ENCODE data around the gene SWT1. TPM values are rescaled to one million over a fixed set of nuclear protein-coding genes. Genes with fewer than 3 reads are reported as not detected.

SWT1 gene
- total RNA-seq, 4 donors from 2014 or later, result 1.9 to 6.5 (median 3.5) TPM

DNA sequence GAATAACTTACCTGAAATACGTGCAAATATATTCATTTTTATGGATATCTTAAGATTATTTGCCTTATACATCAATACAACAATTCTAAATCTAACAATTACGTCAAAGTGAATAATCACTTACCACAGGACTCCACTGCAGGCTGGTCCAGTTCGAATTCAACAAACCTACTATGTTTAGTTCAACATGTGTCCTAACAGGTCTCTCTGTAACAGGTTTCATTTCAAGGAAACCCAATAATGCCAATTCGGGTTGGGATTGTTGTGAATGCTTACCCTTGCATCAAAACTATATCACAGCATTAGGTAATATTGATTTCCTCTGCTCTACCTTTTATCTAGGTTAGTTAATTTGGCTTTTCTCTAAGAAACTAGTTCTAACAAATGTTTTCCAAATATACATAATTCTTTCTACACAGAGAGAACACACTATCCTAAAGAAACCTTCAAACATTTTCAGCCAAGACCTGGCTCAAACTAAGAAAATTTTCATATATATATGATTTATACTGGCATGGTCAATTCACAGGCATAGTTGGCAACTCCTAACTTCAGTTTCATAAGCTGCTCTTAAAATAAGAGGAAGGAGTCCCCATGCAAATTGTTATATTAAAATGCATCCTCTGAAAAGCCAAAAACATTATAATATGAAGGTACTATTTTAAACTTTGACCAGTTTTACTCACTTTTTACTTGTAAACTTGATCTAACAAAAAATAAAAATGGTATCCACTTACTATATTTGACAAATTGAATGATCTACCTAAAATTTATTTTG is 155.6 kb downstream of the SWT1 start:
- Histone ChIP-seq H3K4me3 (peak overlapping the region in 1 of 4 donors; percentile 7), H3K27me3 (no peaks in the 10 kb centered on the region), H3K4me1 (peaks cover 16 to 67% (median 30%) of the 10 kb centered on the region in 3 donors), H3K27ac (peak overlapping the region in 1 of 4 donors; percentile 6), H3K9me3 (no peaks in the 10 kb centered on the region), H3K36me3 (peaks cover 8 to 36% (median 17%) of the 10 kb centered on the region in 3 donors)
- TF ChIP-seq, protein P1, sequence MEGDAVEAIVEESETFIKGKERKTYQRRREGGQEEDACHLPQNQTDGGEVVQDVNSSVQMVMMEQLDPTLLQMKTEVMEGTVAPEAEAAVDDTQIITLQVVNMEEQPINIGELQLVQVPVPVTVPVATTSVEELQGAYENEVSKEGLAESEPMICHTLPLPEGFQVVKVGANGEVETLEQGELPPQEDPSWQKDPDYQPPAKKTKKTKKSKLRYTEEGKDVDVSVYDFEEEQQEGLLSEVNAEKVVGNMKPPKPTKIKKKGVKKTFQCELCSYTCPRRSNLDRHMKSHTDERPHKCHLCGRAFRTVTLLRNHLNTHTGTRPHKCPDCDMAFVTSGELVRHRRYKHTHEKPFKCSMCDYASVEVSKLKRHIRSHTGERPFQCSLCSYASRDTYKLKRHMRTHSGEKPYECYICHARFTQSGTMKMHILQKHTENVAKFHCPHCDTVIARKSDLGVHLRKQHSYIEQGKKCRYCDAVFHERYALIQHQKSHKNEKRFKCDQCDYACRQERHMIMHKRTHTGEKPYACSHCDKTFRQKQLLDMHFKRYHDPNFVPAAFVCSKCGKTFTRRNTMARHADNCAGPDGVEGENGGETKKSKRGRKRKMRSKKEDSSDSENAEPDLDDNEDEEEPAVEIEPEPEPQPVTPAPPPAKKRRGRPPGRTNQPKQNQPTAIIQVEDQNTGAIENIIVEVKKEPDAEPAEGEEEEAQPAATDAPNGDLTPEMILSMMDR (IDR thresholded peaks at IDR 0.05), result no peak
- no peak for TF ChIP-seq POLR2A (IDR thresholded peaks at IDR 0.05)
- intact Hi-C loops (cut with DNase I), result no loop called here
- DNase-seq, result no peak
- WGBS, 2 donors, result 42 to 46% methylated on average over 4 of the region's 4 CpGs

DNA sequence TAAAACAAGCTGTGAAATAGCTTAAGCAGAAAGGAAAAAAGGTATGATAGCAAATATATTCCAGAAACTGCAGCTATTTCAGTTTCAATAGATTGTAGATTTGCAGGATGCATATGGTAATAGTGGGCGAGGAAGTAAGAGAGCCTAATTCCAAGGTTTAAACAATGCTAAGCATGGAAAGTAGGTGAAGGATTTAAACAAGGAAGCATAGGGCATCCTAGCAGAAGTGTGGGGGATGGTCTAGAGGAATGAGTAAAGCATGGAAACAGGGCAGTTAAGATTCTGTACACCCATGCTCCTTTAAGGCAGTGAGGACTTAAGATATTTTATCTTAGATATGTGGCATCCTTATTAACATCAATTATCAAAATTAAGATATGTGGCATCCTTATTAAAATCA is 157.4 kb downstream of the SWT1 start:
- peaks cover 23 to 81% (median 36%) of the 10 kb centered on the region in 3 donors for H3K4me1 ChIP-seq
- H3K9me3 ChIP-seq, result no peaks in the 10 kb centered on the region
- H3K36me3 ChIP-seq, result peaks cover 5 to 17% (median 8%) of the 10 kb centered on the region in 3 donors
- no peak for DNase-seq
- 25 to 26% methylated on average over 1 of the region's 1 CpG for WGBS, 2 donors
- intact Hi-C loops (cut with DNase I), result no loop called here
- H3K27me3 ChIP-seq, result no peaks in the 10 kb centered on the region
- H3K27ac ChIP-seq, result peak overlapping the region in 2 of 4 donors; percentile 14 to 100
- peak overlapping the region in 3 of 4 donors; percentile 71 to 93 (median 80) for H3K4me3 ChIP-seq
- TF ChIP-seq, protein P1 (IDR thresholded peaks at IDR 0.05), result no peak
- TF ChIP-seq POLR2A (IDR thresholded peaks at IDR 0.05), result no peak

DNA sequence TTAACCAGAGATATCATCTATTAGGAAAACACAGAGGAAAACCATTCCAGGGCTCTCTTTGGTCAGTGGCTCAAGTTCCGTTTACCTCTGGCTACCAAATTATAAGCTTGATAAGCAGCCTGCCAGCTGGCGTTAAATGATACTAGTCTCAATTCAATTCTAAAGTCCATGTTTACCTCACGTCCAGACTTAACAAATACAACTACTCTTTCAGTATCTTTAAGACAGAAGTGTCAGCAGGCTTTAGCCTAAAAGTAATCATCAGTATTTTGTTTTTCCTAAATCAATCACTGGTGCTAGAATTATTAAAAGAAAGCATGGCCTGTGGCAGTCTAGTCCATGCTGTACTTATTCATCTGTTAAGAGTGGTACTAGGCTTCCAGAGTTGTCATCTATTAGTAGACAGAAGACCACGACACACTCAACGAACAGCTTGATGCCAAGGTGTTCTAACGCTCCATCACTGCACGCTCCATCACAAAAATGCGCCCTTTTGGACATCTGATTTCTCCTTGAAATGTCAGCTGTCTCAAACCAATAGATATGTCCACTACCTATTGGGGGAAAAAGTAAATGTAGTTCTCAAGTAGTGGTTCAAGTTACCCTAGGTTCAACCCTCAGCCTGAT is 158.6 kb downstream of the SWT1 start:
- Histone ChIP-seq H3K27me3 (no peaks in the 10 kb centered on the region), H3K4me1 (peaks cover 18 to 71% (median 36%) of the 10 kb centered on the region in 3 donors), H3K36me3 (peaks cover under 1 to 6% (median 1%) of the 10 kb centered on the region in 3 donors), H3K4me3 (peak overlapping the region; percentile 71 to 93 (median 86)), H3K27ac (peak overlapping the region; percentile 93 to 100 (median 96)), H3K9me3 (no peaks in the 10 kb centered on the region)
- DNase-seq, result no peak
- TF ChIP-seq, protein P1 (IDR thresholded peaks at IDR 0.05), result no peak
- TF ChIP-seq POLR2A (IDR thresholded peaks at IDR 0.05), result no peak
- intact Hi-C loops (cut with DNase I), result no loop called here
- 8 to 12% methylated on average over 8 of the region's 8 CpGs for WGBS, 2 donors

DNA sequence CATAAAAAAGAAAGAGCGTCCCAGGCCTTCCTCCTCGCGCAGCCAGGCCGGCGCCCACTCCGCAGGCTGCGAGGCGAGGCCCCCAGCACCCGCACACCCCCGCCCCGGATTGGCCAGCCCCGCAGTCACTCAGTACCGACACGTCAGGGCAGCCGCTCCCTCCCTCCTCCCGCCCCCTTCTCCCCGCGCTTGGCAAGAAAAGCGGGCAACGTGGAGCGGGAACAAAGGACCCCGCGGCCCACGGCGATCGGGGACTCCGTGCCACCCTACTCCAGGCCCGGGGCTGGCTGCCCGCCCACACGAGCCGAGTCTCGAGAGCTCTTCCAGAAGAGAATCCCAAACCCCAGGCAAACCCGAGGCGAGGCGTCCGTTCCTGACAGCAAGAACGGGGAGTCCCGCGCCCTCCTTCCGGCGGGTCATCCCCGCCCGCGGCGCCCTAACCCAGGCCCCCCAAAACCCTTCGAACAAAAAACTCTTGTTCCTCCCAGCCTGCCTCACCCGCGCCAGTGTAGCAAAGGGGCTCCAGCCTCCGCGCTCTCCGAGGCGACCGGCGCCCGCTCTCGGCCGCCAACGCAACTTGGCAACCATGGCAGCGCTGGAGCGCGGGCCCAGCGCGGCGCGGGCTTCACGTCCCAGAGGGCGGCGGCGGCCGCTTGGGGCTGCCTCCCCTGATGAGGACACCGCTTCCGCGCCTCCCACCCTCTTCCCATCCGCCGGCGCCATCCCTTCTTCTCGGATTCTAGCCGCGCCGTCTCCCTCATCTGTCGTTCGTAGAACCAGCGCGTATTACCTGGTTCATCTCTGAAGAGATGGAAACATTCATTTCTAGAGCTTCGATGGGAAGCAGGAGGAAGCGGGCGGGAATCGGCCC is 159.4 kb downstream of the SWT1 start:
- peak; percentile 50 for DNase-seq
- intact Hi-C loops (cut with DNase I), result no loop called here
- Histone ChIP-seq H3K27ac (peak overlapping the region; percentile 93 to 100 (median 96)), H3K4me3 (peak overlapping the region; percentile 71 to 93 (median 86)), H3K36me3 (no peaks in the 10 kb centered on the region), H3K4me1 (peaks cover 18 to 62% (median 36%) of the 10 kb centered on the region in 3 donors), H3K9me3 (no peaks in the 10 kb centered on the region), H3K27me3 (no peaks in the 10 kb centered on the region)
- WGBS, 2 donors, result 0% methylated on average over 10 to 18 of the region's 88 CpGs
- TF ChIP-seq, protein P1 (IDR thresholded peaks at IDR 0.05), result no peak
- TF ChIP-seq POLR2A (IDR thresholded peaks at IDR 0.05), result peak in 2 of 4 donors; percentile 50 to 73
